ENCODE results near the gene RAB11FIP4. TPM values are rescaled to one million over a fixed set of nuclear protein-coding genes. Genes with fewer than 3 reads are reported as not detected.

Gene RAB11FIP4
- total RNA-seq, 2 donors from 2014 or later = 22.5 to 30.8 TPM

GRCh38 chr17:31413874-31414549, 22.5 kb downstream of the RAB11FIP4 start:
- intact Hi-C loops (cut with DNase I) = no loop called here
- H3K4me1 ChIP-seq (replicated peaks) = no peaks in the 10 kb centered on the region
- no peak for TF ChIP-seq POLR2AphosphoS5 (IDR thresholded peaks at IDR 0.05)
- H3K27me3 ChIP-seq (replicated peaks; ENCODE audit: insufficient read depth) = no peaks in the 10 kb centered on the region
- DNase-seq (ENCODE audit: low spot score) = no peak
- no peak overlapping the region for H3K4me3 ChIP-seq
- H3K9me3 ChIP-seq = no peaks in the 10 kb centered on the region
- no peak overlapping the region for H3K27ac ChIP-seq
- H3K36me3 ChIP-seq = no peaks in the 10 kb centered on the region
- 55% methylated on average over 12 of the region's 12 CpGs for WGBS

- Histone ChIP-seq H3K36me3 (no peaks in the 10 kb centered on the region), H3K27me3 (replicated peaks; ENCODE audit: insufficient read depth) (no peaks in the 10 kb centered on the region), H3K9me3 (no peaks in the 10 kb centered on the region), H3K4me1 (replicated peaks) (no peaks in the 10 kb centered on the region), H3K4me3 (no peak overlapping the region), H3K27ac (no peak overlapping the region)
- no peak for DNase-seq (ENCODE audit: low spot score)
- 87% methylated on average over 6 of the region's 6 CpGs for WGBS
- TF ChIP-seq CTCF (IDR thresholded peaks at IDR 0.05) = no peak
- no peak for TF ChIP-seq POLR2A (IDR thresholded peaks at IDR 0.05)
- no peak for TF ChIP-seq POLR2AphosphoS5 (IDR thresholded peaks at IDR 0.05)
- intact Hi-C loops (cut with DNase I) = no loop called here
Measured at GRCh38 chr17:31414550-31414918, 23.1 kb downstream of the RAB11FIP4 start.

GRCh38 chr17:31415004-31415454, 23.6 kb downstream of the RAB11FIP4 start:
- H3K4me1 ChIP-seq (replicated peaks) = no peaks in the 10 kb centered on the region
- 70% methylated on average over 7 of the region's 7 CpGs for WGBS
- intact Hi-C loops (cut with DNase I) = no loop called here
- H3K36me3 ChIP-seq = no peaks in the 10 kb centered on the region
- no peak overlapping the region for H3K4me3 ChIP-seq
- no peaks in the 10 kb centered on the region for H3K9me3 ChIP-seq
- TF ChIP-seq POLR2A (IDR thresholded peaks at IDR 0.05) = no peak
- H3K27ac ChIP-seq = no peak overlapping the region
- H3K27me3 ChIP-seq (replicated peaks; ENCODE audit: insufficient read depth) = no peaks in the 10 kb centered on the region
- DNase-seq (ENCODE audit: low spot score) = no peak

- Histone ChIP-seq H3K27ac (no peak overlapping the region), H3K4me3 (no peak overlapping the region), H3K27me3 (replicated peaks; ENCODE audit: insufficient read depth) (no peaks in the 10 kb centered on the region), H3K36me3 (no peaks in the 10 kb centered on the region), H3K9me3 (no peaks in the 10 kb centered on the region), H3K4me1 (replicated peaks) (no peaks in the 10 kb centered on the region)
- intact Hi-C loops (cut with DNase I) = no loop called here
- TF ChIP-seq CTCF (IDR thresholded peaks at IDR 0.05) = no peak
- TF ChIP-seq POLR2AphosphoS5 (IDR thresholded peaks at IDR 0.05) = no peak
- no peak for TF ChIP-seq POLR2A (IDR thresholded peaks at IDR 0.05)
- 83% methylated on average over 22 of the region's 22 CpGs for WGBS
- DNase-seq (ENCODE audit: low spot score) = no peak
Measured at GRCh38 chr17:31415640-31416502, 24.4 kb downstream of the RAB11FIP4 start.

- WGBS = 61% methylated on average over 10 of the region's 10 CpGs
- H3K9me3 ChIP-seq = no peaks in the 10 kb centered on the region
- H3K27me3 ChIP-seq (replicated peaks; ENCODE audit: insufficient read depth) = no peaks in the 10 kb centered on the region
- no peak for TF ChIP-seq POLR2A (IDR thresholded peaks at IDR 0.05)
- TF ChIP-seq CTCF (IDR thresholded peaks at IDR 0.05) = no peak
- no peak for TF ChIP-seq POLR2AphosphoS5 (IDR thresholded peaks at IDR 0.05)
- no peak overlapping the region for H3K27ac ChIP-seq
- DNase-seq (ENCODE audit: low spot score) = no peak
- H3K4me3 ChIP-seq = no peak overlapping the region
- intact Hi-C loops (cut with DNase I) = no loop called here
- no peaks in the 10 kb centered on the region for H3K4me1 ChIP-seq (replicated peaks)
- no peaks in the 10 kb centered on the region for H3K36me3 ChIP-seq
Measured at GRCh38 chr17:31416503-31416923, 25.0 kb downstream of the RAB11FIP4 start.

All from prostate gland (tissue), 2 donors.